ENCODE measurements around the gene GJA8.
"Not testable (repeated sequence)": the region's sequence is repeated elsewhere in the genome, so short reads cannot be mapped to it uniquely, and the experiment has no call there.

The GJA8 gene

GRCh38 chr1:147892731-147893214 lies 9.8 kb upstream of the GJA8 start:
- 40% methylated on average over 1 of the region's 1 CpG for WGBS
- Histone ChIP-seq H3K9me3 (ENCODE audit: insufficient read depth, low read depth, low read length) (no peaks in the 10 kb centered on the region), H3K4me1 (ENCODE audit: insufficient read depth, low read length) (peaks cover 7% of the 10 kb centered on the region; the same call in 1 of the 2 replicates), H3K27ac (ENCODE audit: low read depth, low read length) (no peak overlapping the region), H3K9ac (ENCODE audit: low read depth, low read length) (no peak overlapping the region), H3K36me3 (ENCODE audit: insufficient read depth, low read length) (no peaks in the 10 kb centered on the region), H3K4me3 (ENCODE audit: low read length) (no peak overlapping the region), H3K27me3 (ENCODE audit: insufficient read depth, low read length) (no peaks in the 10 kb centered on the region)

GRCh38 chr1:147895123-147895522 lies 7.5 kb upstream of the GJA8 start:
- Histone ChIP-seq H3K27ac (ENCODE audit: low read depth, low read length) (no peak overlapping the region), H3K27me3 (ENCODE audit: insufficient read depth, low read length) (no peaks in the 10 kb centered on the region), H3K9ac (ENCODE audit: low read depth, low read length) (no peak overlapping the region), H3K36me3 (ENCODE audit: insufficient read depth, low read length) (no peaks in the 10 kb centered on the region), H3K9me3 (ENCODE audit: insufficient read depth, low read depth, low read length) (no peaks in the 10 kb centered on the region), H3K4me1 (ENCODE audit: insufficient read depth, low read length) (no peaks in the 10 kb centered on the region), H3K4me3 (ENCODE audit: low read length) (no peak overlapping the region)
- WGBS = 100% methylated on average over 1 of the region's 4 CpGs

- Histone ChIP-seq H3K36me3 (ENCODE audit: insufficient read depth, low read length) (no peaks in the 10 kb centered on the region), H3K27ac (ENCODE audit: low read depth, low read length) (no peak overlapping the region), H3K4me1 (ENCODE audit: insufficient read depth, low read length) (no peaks in the 10 kb centered on the region), H3K9me3 (ENCODE audit: insufficient read depth, low read depth, low read length) (no peaks in the 10 kb centered on the region), H3K9ac (ENCODE audit: low read depth, low read length) (no peak overlapping the region), H3K4me3 (ENCODE audit: low read length) (no peak overlapping the region), H3K27me3 (ENCODE audit: insufficient read depth, low read length) (no peaks in the 10 kb centered on the region)
- 90% methylated on average over 8 of the region's 8 CpGs for WGBS
Measured at GRCh38 chr1:147897029-147897752, 5.4 kb upstream of the GJA8 start.

GRCh38 chr1:147897789-147898188 lies 4.8 kb upstream of the GJA8 start:
- H3K9me3 ChIP-seq (ENCODE audit: insufficient read depth, low read depth, low read length) = no peaks in the 10 kb centered on the region
- no peak overlapping the region for H3K4me3 ChIP-seq (ENCODE audit: low read length)
- no peak overlapping the region for H3K27ac ChIP-seq (ENCODE audit: low read depth, low read length)
- no peaks in the 10 kb centered on the region for H3K27me3 ChIP-seq (ENCODE audit: insufficient read depth, low read length)
- no peaks in the 10 kb centered on the region for H3K36me3 ChIP-seq (ENCODE audit: insufficient read depth, low read length)
- 94% methylated on average over 4 of the region's 4 CpGs for WGBS
- no peaks in the 10 kb centered on the region for H3K4me1 ChIP-seq (ENCODE audit: insufficient read depth, low read length)
- H3K9ac ChIP-seq (ENCODE audit: low read depth, low read length) = no peak overlapping the region

- Histone ChIP-seq H3K9me3 (ENCODE audit: insufficient read depth, low read depth, low read length) (no peaks in the 10 kb centered on the region), H3K36me3 (ENCODE audit: insufficient read depth, low read length) (no peaks in the 10 kb centered on the region), H3K27ac (ENCODE audit: low read depth, low read length) (no peak overlapping the region), H3K4me1 (ENCODE audit: insufficient read depth, low read length) (no peaks in the 10 kb centered on the region), H3K9ac (ENCODE audit: low read depth, low read length) (no peak overlapping the region), H3K27me3 (ENCODE audit: insufficient read depth, low read length) (no peaks in the 10 kb centered on the region), H3K4me3 (ENCODE audit: low read length) (no peak overlapping the region)
- WGBS = 89% methylated on average over 3 of the region's 3 CpGs
Measured at GRCh38 chr1:147904726-147905125, 2.1 kb downstream of the GJA8 start.

- Histone ChIP-seq H3K36me3 (ENCODE audit: insufficient read depth, low read length) (no peaks in the 10 kb centered on the region), H3K9ac (ENCODE audit: low read depth, low read length) (no peak overlapping the region), H3K27me3 (ENCODE audit: insufficient read depth, low read length) (no peaks in the 10 kb centered on the region), H3K4me3 (ENCODE audit: low read length) (no peak overlapping the region), H3K27ac (ENCODE audit: low read depth, low read length) (no peak overlapping the region), H3K4me1 (ENCODE audit: insufficient read depth, low read length) (no peaks in the 10 kb centered on the region), H3K9me3 (ENCODE audit: insufficient read depth, low read depth, low read length) (no peaks in the 10 kb centered on the region)
- WGBS = 97% methylated on average over 44 of the region's 44 CpGs
Measured at GRCh38 chr1:147907786-147908509, 5.4 kb downstream of the GJA8 start.

GRCh38 chr1:147912553-147912952 lies 10.0 kb downstream of the GJA8 start:
- no peak overlapping the region for H3K4me3 ChIP-seq (ENCODE audit: low read length)
- no peaks in the 10 kb centered on the region for H3K36me3 ChIP-seq (ENCODE audit: insufficient read depth, low read length)
- H3K27me3 ChIP-seq (ENCODE audit: insufficient read depth, low read length) = no peaks in the 10 kb centered on the region
- H3K4me1 ChIP-seq (ENCODE audit: insufficient read depth, low read length) = no peaks in the 10 kb centered on the region
- H3K9ac ChIP-seq (ENCODE audit: low read depth, low read length) = no peak overlapping the region
- WGBS = 86% methylated on average over 2 of the region's 2 CpGs
- no peaks in the 10 kb centered on the region for H3K9me3 ChIP-seq (ENCODE audit: insufficient read depth, low read depth, low read length)
- no peak overlapping the region for H3K27ac ChIP-seq (ENCODE audit: low read depth, low read length)

GRCh38 chr1:147913362-147913942 lies 10.9 kb downstream of the GJA8 start:
- H3K27ac ChIP-seq (ENCODE audit: low read depth, low read length) = no peak overlapping the region
- H3K4me1 ChIP-seq (ENCODE audit: insufficient read depth, low read length) = no peaks in the 10 kb centered on the region
- 93% methylated on average over 6 of the region's 7 CpGs for WGBS

GRCh38 chr1:147919896-147920295 lies 17.3 kb downstream of the GJA8 start:
- Histone ChIP-seq H3K4me3 (ENCODE audit: low read length) (no peak overlapping the region), H3K4me1 (ENCODE audit: insufficient read depth, low read length) (peaks cover 5% of the 10 kb centered on the region; the same call in 1 of the 2 replicates), H3K27me3 (ENCODE audit: insufficient read depth, low read length) (no peaks in the 10 kb centered on the region), H3K36me3 (ENCODE audit: insufficient read depth, low read length) (no peaks in the 10 kb centered on the region), H3K9me3 (ENCODE audit: insufficient read depth, low read depth, low read length) (no peaks in the 10 kb centered on the region), H3K9ac (ENCODE audit: low read depth, low read length) (no peak overlapping the region), H3K27ac (ENCODE audit: low read depth, low read length) (no peak overlapping the region)
- WGBS = 97% methylated on average over 4 of the region's 6 CpGs

More at GRCh38 chr1:147913362-147913942, 10.9 kb downstream of the GJA8 start:
- H3K9ac ChIP-seq (ENCODE audit: low read depth, low read length) = no peak overlapping the region
- no peaks in the 10 kb centered on the region for H3K27me3 ChIP-seq (ENCODE audit: insufficient read depth, low read length)
- no peak overlapping the region for H3K4me3 ChIP-seq (ENCODE audit: low read length)
- no peaks in the 10 kb centered on the region for H3K9me3 ChIP-seq (ENCODE audit: insufficient read depth, low read depth, low read length)
- no peaks in the 10 kb centered on the region for H3K36me3 ChIP-seq (ENCODE audit: insufficient read depth, low read length)

GRCh38 chr1:147924813-147925212 lies 22.2 kb downstream of the GJA8 start:
- Histone ChIP-seq H3K4me1 (ENCODE audit: insufficient read depth, low read length) (peaks cover 7% of the 10 kb centered on the region; the same call in 1 of the 2 replicates), H3K4me3 (ENCODE audit: low read length) (no peak overlapping the region), H3K27me3 (ENCODE audit: insufficient read depth, low read length) (no peaks in the 10 kb centered on the region), H3K9me3 (ENCODE audit: insufficient read depth, low read depth, low read length) (no peaks in the 10 kb centered on the region), H3K27ac (ENCODE audit: low read depth, low read length) (no peak overlapping the region), H3K36me3 (ENCODE audit: insufficient read depth, low read length) (no peaks in the 10 kb centered on the region), H3K9ac (ENCODE audit: low read depth, low read length) (no peak overlapping the region)
- 77% methylated on average over 1 of the region's 1 CpG for WGBS

- not testable (repeated sequence) for H3K4me1 ChIP-seq (ENCODE audit: insufficient read depth, low read length); H3K27ac ChIP-seq (ENCODE audit: low read depth, low read length); H3K36me3 ChIP-seq (ENCODE audit: insufficient read depth, low read length); H3K27me3 ChIP-seq (ENCODE audit: insufficient read depth, low read length); H3K9me3 ChIP-seq (ENCODE audit: insufficient read depth, low read depth, low read length); H3K9ac ChIP-seq (ENCODE audit: low read depth, low read length); H3K4me3 ChIP-seq (ENCODE audit: low read length)
- 94% methylated on average over 2 of the region's 6 CpGs for WGBS
Measured at GRCh38 chr1:147927215-147927614, 24.6 kb downstream of the GJA8 start.
